GM12872 (cell line): Measurements from ENCODE around the gene RPS6KB1.

ENCODE experiments used
- TF ChIP-seq, protein P1 (sequence below): IDR thresholded peaks from 3 replicates; pipeline ENCODE4 v1.5.1; 2011; ENCODE audit warnings: low read depth, mild to moderate bottlenecking, low read length, moderate library complexity; ENCODE audit not compliant: insufficient read depth

Gene RPS6KB1

DNA sequence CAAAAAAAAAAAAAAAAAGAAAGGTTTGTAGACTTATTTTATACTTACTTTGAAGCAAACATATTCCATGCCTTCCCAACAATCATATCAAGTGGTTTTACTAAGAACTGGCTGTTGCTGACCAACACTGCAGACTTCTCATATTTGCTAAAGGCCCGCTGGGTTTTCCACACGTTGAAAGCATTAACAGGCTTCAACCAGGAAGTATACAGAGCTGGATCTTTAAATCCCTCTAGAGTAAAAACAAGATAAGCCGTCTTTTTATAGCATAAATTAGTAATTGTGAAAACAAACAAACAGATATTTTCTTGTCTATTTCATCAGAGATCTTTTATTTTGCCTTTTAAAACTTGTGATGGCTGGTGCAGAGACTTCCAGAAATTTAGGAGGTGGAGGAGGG is 29.3 kb upstream of the RPS6KB1 start:
- TF ChIP-seq, protein P1, sequence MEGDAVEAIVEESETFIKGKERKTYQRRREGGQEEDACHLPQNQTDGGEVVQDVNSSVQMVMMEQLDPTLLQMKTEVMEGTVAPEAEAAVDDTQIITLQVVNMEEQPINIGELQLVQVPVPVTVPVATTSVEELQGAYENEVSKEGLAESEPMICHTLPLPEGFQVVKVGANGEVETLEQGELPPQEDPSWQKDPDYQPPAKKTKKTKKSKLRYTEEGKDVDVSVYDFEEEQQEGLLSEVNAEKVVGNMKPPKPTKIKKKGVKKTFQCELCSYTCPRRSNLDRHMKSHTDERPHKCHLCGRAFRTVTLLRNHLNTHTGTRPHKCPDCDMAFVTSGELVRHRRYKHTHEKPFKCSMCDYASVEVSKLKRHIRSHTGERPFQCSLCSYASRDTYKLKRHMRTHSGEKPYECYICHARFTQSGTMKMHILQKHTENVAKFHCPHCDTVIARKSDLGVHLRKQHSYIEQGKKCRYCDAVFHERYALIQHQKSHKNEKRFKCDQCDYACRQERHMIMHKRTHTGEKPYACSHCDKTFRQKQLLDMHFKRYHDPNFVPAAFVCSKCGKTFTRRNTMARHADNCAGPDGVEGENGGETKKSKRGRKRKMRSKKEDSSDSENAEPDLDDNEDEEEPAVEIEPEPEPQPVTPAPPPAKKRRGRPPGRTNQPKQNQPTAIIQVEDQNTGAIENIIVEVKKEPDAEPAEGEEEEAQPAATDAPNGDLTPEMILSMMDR, result no peak

DNA sequence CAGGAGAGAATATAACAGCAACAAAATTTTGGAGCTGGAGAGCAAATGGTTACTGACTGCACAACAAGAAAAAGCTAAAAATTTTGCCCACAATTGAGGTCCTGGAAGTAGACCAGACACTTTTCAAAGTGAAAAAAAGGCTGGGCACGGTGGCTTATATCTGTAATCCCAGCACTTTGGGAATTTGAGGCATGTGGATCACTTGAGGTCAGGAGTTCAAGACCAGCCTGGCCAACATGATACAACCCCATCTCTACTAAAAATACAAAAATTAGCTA is 23.0 kb upstream of the RPS6KB1 start:
- TF ChIP-seq, protein P1, result no peak

DNA sequence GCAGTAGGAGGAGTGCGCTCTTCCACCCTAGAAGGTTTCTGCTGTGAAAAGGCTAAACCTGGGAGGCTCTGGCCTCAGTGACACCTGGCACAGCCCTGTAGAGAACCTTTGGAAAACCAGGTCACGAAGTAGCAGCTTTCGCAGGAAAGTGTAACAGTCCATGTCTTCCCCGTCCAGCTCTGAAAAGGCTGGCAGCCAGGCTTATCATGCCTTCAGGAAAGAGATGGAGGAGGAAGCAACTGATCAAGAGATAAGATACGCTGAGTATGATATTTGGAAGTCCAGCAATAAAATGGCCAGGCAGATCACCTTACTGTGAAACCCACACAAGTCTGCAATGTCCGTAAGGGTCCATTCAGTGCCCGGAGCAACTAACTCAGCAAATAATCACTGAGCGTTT is 22.4 kb upstream of the RPS6KB1 start:
- TF ChIP-seq, protein P1, result no peak

DNA sequence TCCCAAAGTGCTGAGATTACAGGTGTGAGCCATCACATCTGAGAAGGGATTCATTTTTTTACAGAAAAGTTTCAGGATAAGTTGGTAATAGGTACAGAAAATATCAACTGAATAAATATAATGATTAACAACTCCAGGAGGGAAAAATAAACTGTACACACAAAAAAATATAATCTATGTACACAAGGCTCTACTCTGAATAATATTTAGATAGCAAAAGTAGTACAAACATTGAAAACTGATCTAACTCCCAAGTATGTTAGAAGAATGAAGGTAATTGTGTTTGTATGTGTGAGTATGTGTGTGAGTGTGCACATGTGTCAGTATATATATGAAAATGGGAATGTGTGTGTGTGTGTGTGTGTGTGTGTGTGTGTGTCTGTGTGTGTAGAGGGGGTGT is 20.6 kb upstream of the RPS6KB1 start:
- TF ChIP-seq, protein P1, result no peak

DNA sequence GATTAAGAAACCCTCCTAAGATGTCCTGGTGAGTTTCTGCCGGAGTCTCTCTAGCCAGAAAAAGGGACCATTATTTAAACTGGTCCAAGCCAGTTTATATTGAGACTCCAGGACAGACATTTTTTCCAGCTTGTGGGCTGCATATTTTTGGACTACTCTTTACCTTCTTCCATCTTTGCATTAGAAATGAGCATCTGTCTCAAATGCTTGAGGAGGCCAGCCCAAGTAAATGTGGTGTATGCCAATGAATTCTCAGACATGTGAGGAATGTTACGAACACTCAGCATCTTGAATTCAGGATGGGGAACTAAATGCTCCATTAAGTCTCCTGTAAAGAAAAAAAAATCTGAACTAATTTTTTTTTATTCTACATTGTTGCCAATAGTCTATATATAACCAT is 18.5 kb upstream of the RPS6KB1 start:
- TF ChIP-seq, protein P1, result no peak

DNA sequence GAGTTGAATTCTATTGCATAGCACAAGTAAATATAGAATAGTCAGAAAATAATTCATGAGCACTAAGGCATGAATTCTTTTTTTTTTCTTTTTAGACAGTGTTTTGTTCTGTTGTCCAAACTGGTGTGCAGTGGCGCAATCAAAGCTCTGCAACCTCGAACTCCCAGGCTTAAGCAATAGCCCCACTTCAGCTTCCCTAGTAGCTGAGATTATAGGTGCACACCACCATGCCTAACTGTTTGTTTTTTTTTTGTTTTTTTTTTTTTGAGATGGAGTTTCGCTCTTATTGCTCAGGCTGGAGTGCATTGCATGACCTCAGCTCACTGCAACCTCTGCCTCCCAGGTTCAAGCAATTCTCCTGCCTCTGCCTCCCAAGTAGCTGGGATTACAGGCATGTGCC is 16.8 kb upstream of the RPS6KB1 start:
- TF ChIP-seq, protein P1, result no peak

DNA sequence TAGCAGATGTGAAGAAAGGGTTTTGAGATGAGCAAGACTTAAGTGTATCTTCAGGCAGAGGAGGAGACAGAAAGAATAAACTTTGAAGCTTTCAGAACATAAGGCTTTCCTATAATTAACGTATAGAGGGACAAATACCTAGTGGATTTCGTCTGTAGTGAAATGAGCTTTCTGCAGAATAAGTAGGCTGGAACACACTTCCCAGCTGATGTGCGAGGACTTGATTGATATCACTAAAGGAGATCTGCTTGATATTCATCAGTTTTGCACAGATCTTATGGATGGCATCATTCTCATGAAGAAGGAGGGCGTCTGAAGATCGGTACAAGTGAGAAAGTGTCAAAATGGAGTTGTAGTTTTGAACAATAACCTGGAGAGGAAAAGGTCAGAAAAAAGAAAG is 15.0 kb upstream of the RPS6KB1 start:
- TF ChIP-seq, protein P1, result no peak

DNA sequence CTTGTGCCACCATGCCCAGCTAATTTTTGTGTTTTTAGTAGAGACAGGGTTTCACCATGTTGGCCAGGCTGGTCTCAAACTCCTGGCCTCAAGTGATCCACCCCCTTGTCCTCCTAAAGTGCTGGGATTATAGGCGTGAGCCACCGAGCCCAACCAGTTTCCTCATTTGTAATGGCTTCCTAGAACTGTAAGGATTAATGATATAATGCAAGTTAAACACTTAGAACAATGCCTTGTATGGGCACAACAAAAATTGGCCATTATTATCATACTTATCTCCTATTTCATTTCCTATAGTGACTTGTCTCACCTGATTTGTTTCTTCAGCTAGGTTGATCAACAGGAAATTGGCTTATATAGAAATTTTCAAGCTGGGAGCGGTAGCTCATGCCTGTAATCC is 14.3 kb upstream of the RPS6KB1 start:
- TF ChIP-seq, protein P1, result no peak
